Kidney epithelial cell (primary cell): ENCODE data around the gene ZG16B. TPM values are rescaled to one million over a fixed set of nuclear protein-coding genes. Genes with fewer than 3 reads are reported as not detected.

ENCODE experiments used
- DNase-seq: peaks from one replicate; pipeline ENCODE4 v3.0.0-alpha.2; 2010; ENCODE audit warnings: low read depth
- H3K27me3 ChIP-seq: 2 replicates; pipeline ENCODE4 v1.6.0; 2011; ENCODE audit warnings: low read length; ENCODE audit not compliant: control insufficient read depth, insufficient read depth
- H3K36me3 ChIP-seq: 2 replicates; pipeline ENCODE4 v1.5.1; 2011; ENCODE audit warnings: low read length; ENCODE audit not compliant: control insufficient read depth, insufficient read depth
- H3K4me3 ChIP-seq: 2 replicates; pipeline ENCODE4 v1.5.1; 2011; ENCODE audit warnings: low read depth, mild to moderate bottlenecking, control low read depth, low read length
- total RNA-seq: library from RNA; depleted of rRNA; stranded (reverse); fragments of >200 nt; gene quantifications from 2 replicates; pipeline ENCODE4 v1.2.3, GENCODE V29; 2015
- TF ChIP-seq, protein P1 (sequence below): IDR thresholded peaks from 2 replicates; pipeline ENCODE4 v1.5.1; 2011; ENCODE audit warnings: mild to moderate bottlenecking, moderate library complexity, low read length, control low read depth, inconsistent platforms; ENCODE audit not compliant: insufficient read depth, poor library complexity, severe bottlenecking

The ZG16B gene
- total RNA-seq, 1 donor from 2014 or later, result 1.1 TPM

DNA sequence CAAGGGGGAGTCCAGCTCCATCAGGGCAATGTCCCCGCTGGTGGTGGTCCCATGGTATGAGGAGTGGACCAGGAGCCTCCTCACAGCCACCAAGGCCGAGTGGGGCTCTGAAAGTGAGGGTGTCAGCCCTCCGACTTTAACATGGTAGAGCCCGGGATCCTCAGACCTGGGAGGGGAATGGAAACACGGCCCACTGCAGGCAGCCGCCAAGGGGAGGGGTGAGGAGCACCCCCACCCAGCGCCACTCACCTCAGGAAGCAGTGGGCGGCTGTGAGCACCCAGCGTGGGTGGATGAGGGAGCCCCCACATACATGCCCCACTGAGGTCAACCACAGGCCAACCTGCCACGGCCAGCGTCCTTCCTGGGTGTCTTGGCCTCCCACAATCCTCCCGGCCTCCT lies 10.8 kb downstream of the ZG16B start:
- H3K36me3 ChIP-seq, result no peaks in the 10 kb centered on the region

DNA sequence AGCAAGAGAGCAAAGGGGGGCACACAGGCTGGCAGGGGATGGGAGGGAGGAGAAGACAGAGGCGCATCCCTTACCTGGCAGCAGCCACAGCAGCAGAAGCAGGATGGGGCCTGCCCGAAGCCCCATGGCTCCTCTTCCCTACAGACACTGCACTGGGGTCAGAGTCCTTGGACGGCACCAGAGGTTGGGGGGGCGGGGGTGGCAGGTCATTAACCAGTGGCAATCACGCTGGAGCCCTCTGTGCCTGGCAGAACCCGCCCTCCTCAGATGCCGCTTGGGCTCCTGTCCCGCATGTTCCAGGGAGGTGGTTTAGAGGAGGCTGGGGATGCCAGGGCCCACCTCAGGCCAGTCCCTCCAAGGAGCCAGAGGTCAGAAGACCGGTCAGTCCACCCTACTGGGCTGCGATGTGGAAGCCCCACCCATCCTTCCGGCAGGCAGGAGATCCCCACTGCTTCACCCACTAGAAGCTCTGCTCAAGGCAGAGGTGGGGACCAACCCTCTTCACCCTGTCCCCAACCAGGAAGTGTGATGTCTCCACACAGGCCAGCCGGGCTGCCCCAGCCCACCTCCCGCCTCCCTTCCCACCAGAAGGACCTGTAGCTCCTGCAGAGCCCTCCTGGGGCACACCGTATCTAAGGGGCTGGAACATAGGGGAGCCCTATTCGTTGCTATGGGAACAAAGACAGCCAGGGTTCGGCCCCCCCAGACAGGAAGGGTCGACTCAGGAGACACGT lies 11.7 kb downstream of the ZG16B start:
- H3K36me3 ChIP-seq, result no peaks in the 10 kb centered on the region
- no peak overlapping the region for H3K4me3 ChIP-seq

More for the DNA sequence above, 10.8 kb downstream of the ZG16B start:
- Histone ChIP-seq H3K4me3 (no peak overlapping the region), H3K27me3 (no peaks in the 10 kb centered on the region)
- no peak for DNase-seq
- TF ChIP-seq, protein P1, sequence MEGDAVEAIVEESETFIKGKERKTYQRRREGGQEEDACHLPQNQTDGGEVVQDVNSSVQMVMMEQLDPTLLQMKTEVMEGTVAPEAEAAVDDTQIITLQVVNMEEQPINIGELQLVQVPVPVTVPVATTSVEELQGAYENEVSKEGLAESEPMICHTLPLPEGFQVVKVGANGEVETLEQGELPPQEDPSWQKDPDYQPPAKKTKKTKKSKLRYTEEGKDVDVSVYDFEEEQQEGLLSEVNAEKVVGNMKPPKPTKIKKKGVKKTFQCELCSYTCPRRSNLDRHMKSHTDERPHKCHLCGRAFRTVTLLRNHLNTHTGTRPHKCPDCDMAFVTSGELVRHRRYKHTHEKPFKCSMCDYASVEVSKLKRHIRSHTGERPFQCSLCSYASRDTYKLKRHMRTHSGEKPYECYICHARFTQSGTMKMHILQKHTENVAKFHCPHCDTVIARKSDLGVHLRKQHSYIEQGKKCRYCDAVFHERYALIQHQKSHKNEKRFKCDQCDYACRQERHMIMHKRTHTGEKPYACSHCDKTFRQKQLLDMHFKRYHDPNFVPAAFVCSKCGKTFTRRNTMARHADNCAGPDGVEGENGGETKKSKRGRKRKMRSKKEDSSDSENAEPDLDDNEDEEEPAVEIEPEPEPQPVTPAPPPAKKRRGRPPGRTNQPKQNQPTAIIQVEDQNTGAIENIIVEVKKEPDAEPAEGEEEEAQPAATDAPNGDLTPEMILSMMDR, result no peak

DNA sequence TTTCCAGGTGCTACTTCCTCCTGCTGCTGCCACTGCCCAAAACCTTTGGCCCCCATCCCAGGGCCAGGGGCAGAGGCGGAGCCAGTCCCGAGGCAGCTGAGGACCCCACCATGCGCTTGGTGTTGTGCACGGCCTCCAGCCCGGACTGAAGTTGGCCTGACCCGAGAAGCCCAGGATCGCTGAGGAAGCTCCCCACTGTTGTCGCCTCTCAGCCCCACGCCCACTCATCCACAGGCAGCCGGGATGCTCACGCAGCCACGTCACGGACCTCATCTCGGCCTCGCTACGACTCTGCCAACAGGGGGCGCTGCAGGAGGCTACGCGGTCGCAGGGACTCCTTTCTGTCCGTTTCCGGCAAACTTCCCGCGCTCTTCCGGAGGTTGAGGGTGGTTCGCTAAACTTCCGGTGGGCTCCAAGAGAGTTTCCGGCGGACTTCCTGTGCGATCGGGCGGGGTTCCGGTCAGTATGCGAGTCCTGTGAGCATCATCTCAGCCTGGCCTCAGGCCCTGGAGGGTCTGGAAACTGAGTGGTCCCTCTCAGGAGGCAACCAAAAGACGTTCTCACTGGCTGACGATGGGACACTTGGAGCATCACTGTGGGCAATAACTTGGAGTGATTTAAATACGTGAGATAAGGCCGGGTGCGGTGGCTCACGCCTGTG lies 12.4 kb downstream of the ZG16B start:
- H3K36me3 ChIP-seq, result no peaks in the 10 kb centered on the region
- H3K4me3 ChIP-seq, result no peak overlapping the region
- no peaks in the 10 kb centered on the region for H3K27me3 ChIP-seq
- TF ChIP-seq, protein P1, result peak; percentile 66
- no peak for DNase-seq

More for the DNA sequence above, 11.7 kb downstream of the ZG16B start:
- no peak for DNase-seq
- TF ChIP-seq, protein P1, result no peak
- no peaks in the 10 kb centered on the region for H3K27me3 ChIP-seq

- Histone ChIP-seq H3K27me3 (no peaks in the 10 kb centered on the region), H3K36me3 (no peaks in the 10 kb centered on the region), H3K4me3 (no peak overlapping the region)
- TF ChIP-seq, protein P1, result no peak
- DNase-seq, result no peak
These were observed 13.4 kb downstream of the ZG16B start for GRCh38 chr16:2843526-2843925.

GRCh38 chr16:2845116-2845515 lies 15.0 kb downstream of the ZG16B start:
- no peak for DNase-seq
- Histone ChIP-seq H3K27me3 (no peaks in the 10 kb centered on the region), H3K36me3 (no peaks in the 10 kb centered on the region), H3K4me3 (no peak overlapping the region)
- TF ChIP-seq, protein P1, result no peak
